Measurements from ENCODE around the gene MYO1C.
"Not testable (repeated sequence)": the region's sequence is repeated elsewhere in the genome, so short reads cannot be mapped to it uniquely, and the experiment has no call there.

MYO1C gene

GRCh38 chr17:1461198-1461944 is 31.1 kb downstream of the MYO1C start:
- DNase-seq: no peak

GRCh38 chr17:1460233-1460632 is 32.3 kb downstream of the MYO1C start:
- no peak for DNase-seq

GRCh38 chr17:1455797-1456599 is 36.5 kb downstream of the MYO1C start, which contains the start of gene CRK:
Gene CRK (minus strand): TSS chr17:1456232. CDS start chr17:1456117, 115 bp downstream.
- peak; percentile 99 for DNase-seq

GRCh38 chr17:1455291-1455796 is 37.1 kb downstream of the MYO1C start:
- DNase-seq: no peak

- no peak for DNase-seq
Measured at GRCh38 chr17:1454541-1454940, 37.9 kb downstream of the MYO1C start.

GRCh38 chr17:1453694-1454093 is 38.8 kb downstream of the MYO1C start:
- DNase-seq: not testable (repeated sequence)

GRCh38 chr17:1452836-1453235 is 39.6 kb downstream of the MYO1C start:
- DNase-seq: no peak

GRCh38 chr17:1450261-1450660 is 42.2 kb downstream of the MYO1C start:
- DNase-seq: not testable (repeated sequence)

GRCh38 chr17:1449412-1449967 is 43.0 kb downstream of the MYO1C start:
- DNase-seq: no peak

- no peak for DNase-seq
Measured at GRCh38 chr17:1447052-1447451, 45.4 kb downstream of the MYO1C start.

GRCh38 chr17:1446201-1446600 is 46.3 kb downstream of the MYO1C start:
- no peak for DNase-seq

GRCh38 chr17:1445695-1446094 is 46.8 kb downstream of the MYO1C start:
- not testable (repeated sequence) for DNase-seq

GRCh38 chr17:1442721-1443120 is 49.8 kb downstream of the MYO1C start:
- DNase-seq: not testable (repeated sequence)

GRCh38 chr17:1442187-1442586 is 50.3 kb downstream of the MYO1C start:
- DNase-seq: no peak

GRCh38 chr17:1440921-1441320 is 51.6 kb downstream of the MYO1C start:
- DNase-seq: no peak

GRCh38 chr17:1438593-1439083 is 53.8 kb downstream of the MYO1C start:
- no peak for DNase-seq

- no peak for DNase-seq
Measured at GRCh38 chr17:1435326-1435725, 57.2 kb downstream of the MYO1C start.

- no peak for DNase-seq
Measured at GRCh38 chr17:1434150-1434549, 58.3 kb downstream of the MYO1C start.

- DNase-seq: no peak
Measured at GRCh38 chr17:1431631-1432104, 60.8 kb downstream of the MYO1C start.

- no peak for DNase-seq
Measured at GRCh38 chr17:1423456-1424135, 68.9 kb downstream of the MYO1C start.

- DNase-seq: no peak
Measured at GRCh38 chr17:1422885-1423284, 69.6 kb downstream of the MYO1C start.

- DNase-seq: no peak
Measured at GRCh38 chr17:1421470-1421869, 71.0 kb downstream of the MYO1C start.

GRCh38 chr17:1420981-1421380 is 71.5 kb downstream of the MYO1C start:
- DNase-seq: no peak
